Smooth muscle cell (in vitro differentiated cells): Measurements from ENCODE around the gene TMEM165. TPM values are rescaled to one million over a fixed set of nuclear protein-coding genes. Genes with fewer than 3 reads are reported as not detected.
"Not testable (repeated sequence)": the region's sequence is repeated elsewhere in the genome, so short reads cannot be mapped to it uniquely, and the experiment has no call there.

ENCODE experiments used
- DNase-seq: peaks from one replicate; lab custom pipeline; 2025; ENCODE audit not compliant: unreplicated experiment; lab: John Stamatoyannopoulos, UW
- H2AFZ ChIP-seq: fragments of 200-600 bp; sonication (generic); 2 replicates; pipeline ENCODE4 v1.6.0; 2016; ENCODE audit warnings: antibody characterized with exemption, low read depth, mild to moderate bottlenecking
- H3F3A ChIP-seq: fragments of 200-600 bp; sonication (generic); 2 replicates; pipeline ENCODE4 v1.6.0; 2017; ENCODE audit warnings: antibody characterized with exemption, low read depth
- H3K27ac ChIP-seq: fragments of 200-600 bp; sonication (generic); 2 replicates; pipeline ENCODE4 v1.5.1; 2016; ENCODE audit warnings: low read depth, mild to moderate bottlenecking
- H3K27me3 ChIP-seq: fragments of 200-600 bp; sonication (generic); 2 replicates; pipeline ENCODE4 v1.6.1; 2016; ENCODE audit warnings: low read depth, mild to moderate bottlenecking
- H3K36me3 ChIP-seq: fragments of 200-600 bp; sonication (generic); 2 replicates; pipeline ENCODE4 v1.5.1; 2016; ENCODE audit warnings: low read depth
- H3K4me1 ChIP-seq: fragments of 200-600 bp; sonication (generic); 2 replicates; pipeline ENCODE4 v1.5.1; 2016; ENCODE audit warnings: low read depth
- H3K4me2 ChIP-seq: fragments of 200-600 bp; sonication (generic); 2 replicates; pipeline ENCODE4 v1.6.0; 2016; ENCODE audit warnings: mild to moderate bottlenecking
- H3K4me3 ChIP-seq: fragments of 200-600 bp; sonication (generic); 2 replicates; pipeline ENCODE4 v1.5.1; 2016; ENCODE audit warnings: mild to moderate bottlenecking
- H3K79me2 ChIP-seq: fragments of 200-600 bp; sonication (generic); 2 replicates; pipeline ENCODE4 v1.6.0; 2016; ENCODE audit warnings: low read depth, mild to moderate bottlenecking
- H3K9ac ChIP-seq: fragments of 200-600 bp; sonication (generic); 2 replicates; pipeline ENCODE4 v1.6.0; 2016; ENCODE audit warnings: low read depth
- H3K9me3 ChIP-seq: fragments of 200-600 bp; sonication (generic); replicated peaks from 2 replicates; pipeline ENCODE4 v1.5.1; 2016; ENCODE audit warnings: low read depth
- H4K20me1 ChIP-seq: fragments of 200-600 bp; sonication (generic); 2 replicates; pipeline ENCODE4 v1.6.0; 2016; ENCODE audit warnings: low read depth
- WGBS: methylation state at CpG from one replicate; pipeline ENCODE4 v1.1.7; 2016; ENCODE audit warnings: low lambda C conversion rate; 5-methylcytosine and 5-hydroxymethylcytosine counted together
- polyA plus RNA-seq: library from polyadenylated mRNA; unstranded; fragments of >200 nt; fragmentation: Nextera tagmentation; extraction: Ambion mirVana; gene quantifications from 2 replicates; pipeline ENCODE4 v1.2.1, GENCODE V29; 2016
- total RNA-seq: library from RNA; depleted of rRNA; stranded (reverse); fragments of >200 nt; gene quantifications from 2 replicates; pipeline ENCODE4 v1.2.3, GENCODE V29; 2014
- TF ChIP-seq, protein P1 (sequence below): fragments of 200-600 bp; sonication (generic); IDR thresholded peaks from 2 replicates; pipeline ENCODE4 v1.5.1; 2017; ENCODE audit warnings: borderline replicate concordance, mild to moderate bottlenecking, antibody characterized with exemption; ENCODE audit not compliant: insufficient read depth, poor library complexity, severe bottlenecking

TMEM165 gene
- total and polyA plus RNA-seq, 2 experiments from 2014 or later, result 167 to 235 TPM

DNA sequence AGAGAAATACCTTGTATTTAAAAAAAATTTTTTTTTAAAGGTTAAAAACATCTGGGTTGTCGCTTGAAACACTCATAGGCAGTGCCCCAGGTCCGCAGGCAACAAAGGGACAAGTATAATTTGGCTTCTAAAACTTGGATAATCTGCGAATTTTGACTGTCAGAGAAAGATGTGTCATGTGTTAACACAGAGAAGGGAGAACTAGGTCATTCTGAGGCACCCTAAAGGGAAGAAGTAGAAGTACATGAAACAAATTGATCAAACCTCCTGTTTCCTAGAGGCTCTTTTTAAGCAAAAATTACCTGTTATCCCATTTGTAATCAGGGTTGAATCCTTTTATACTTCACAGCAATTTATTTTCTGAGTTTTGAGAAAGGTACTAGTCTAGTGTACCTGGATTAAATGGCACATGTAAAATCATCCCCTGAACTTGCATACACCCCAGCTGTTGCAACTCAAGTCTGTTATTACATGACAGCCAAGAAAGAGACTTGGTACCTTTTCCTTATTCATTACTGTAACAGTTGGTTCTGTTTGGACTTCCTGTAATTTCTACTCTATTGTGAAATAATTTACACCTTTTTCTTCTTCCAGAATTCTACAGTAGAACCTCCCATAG lies 48.0 kb upstream of the TMEM165 start:
- Histone ChIP-seq H3K79me2 (peaks cover 30% of the 10 kb centered on the region), H3K9me3 (no peaks in the 10 kb centered on the region), H3K27me3 (no peaks in the 10 kb centered on the region), H2AFZ (peak overlapping the region; percentile 92), H4K20me1 (no peaks in the 10 kb centered on the region), H3K27ac (peak overlapping the region; percentile 87), H3K4me2 (peak overlapping the region; percentile 91), H3K4me3 (peak overlapping the region; percentile 86), H3F3A (peaks cover 12% of the 10 kb centered on the region), H3K4me1 (peaks cover 17% of the 10 kb centered on the region), H3K36me3 (no peaks in the 10 kb centered on the region), H3K9ac (no peak overlapping the region)
- no peak for DNase-seq
- WGBS, result 90% methylated on average over 3 of the region's 3 CpGs
- TF ChIP-seq, protein P1, sequence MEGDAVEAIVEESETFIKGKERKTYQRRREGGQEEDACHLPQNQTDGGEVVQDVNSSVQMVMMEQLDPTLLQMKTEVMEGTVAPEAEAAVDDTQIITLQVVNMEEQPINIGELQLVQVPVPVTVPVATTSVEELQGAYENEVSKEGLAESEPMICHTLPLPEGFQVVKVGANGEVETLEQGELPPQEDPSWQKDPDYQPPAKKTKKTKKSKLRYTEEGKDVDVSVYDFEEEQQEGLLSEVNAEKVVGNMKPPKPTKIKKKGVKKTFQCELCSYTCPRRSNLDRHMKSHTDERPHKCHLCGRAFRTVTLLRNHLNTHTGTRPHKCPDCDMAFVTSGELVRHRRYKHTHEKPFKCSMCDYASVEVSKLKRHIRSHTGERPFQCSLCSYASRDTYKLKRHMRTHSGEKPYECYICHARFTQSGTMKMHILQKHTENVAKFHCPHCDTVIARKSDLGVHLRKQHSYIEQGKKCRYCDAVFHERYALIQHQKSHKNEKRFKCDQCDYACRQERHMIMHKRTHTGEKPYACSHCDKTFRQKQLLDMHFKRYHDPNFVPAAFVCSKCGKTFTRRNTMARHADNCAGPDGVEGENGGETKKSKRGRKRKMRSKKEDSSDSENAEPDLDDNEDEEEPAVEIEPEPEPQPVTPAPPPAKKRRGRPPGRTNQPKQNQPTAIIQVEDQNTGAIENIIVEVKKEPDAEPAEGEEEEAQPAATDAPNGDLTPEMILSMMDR, result no peak

DNA sequence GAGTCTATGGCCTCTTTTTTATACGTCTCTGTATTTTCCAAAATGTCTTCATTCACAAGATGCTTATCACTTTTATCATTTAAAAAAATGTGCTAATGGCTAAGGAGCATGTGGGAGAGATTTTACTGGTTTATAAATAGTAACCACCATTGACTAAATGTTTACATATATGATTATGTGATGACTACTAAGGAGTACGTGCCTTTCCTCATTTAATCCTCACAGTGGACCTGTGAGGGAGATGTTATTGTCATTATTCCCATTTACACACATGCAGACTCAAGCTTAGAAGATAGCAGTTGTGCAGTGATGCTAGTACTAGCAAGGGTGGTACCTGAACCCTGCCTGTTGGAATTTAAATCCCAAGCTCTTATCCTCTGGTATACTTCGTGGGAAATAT lies 47.3 kb upstream of the TMEM165 start:
- no peaks in the 10 kb centered on the region for H3K36me3 ChIP-seq
- no peak for DNase-seq
- TF ChIP-seq, protein P1, result no peak

DNA sequence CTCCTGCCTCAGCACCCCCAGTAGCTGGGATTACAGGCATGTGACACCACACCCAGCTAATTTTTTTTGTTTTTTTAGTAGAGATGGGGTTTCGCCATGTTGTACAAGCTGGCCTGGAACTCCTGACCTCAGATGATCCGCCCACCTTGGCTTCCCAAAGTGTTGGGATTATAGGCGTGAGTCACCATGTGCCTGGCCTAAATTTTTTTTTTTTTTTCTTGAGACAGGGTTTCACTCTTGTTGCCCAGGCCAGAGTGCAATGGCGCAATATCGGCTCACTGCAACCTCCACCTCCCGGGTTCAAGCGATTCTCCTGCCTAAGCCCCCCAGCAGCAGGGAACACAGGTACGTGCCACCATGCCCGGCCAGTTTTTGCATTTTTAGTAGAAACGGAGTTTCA lies 44.9 kb upstream of the TMEM165 start:
- not testable (repeated sequence) for H4K20me1 ChIP-seq, H3K4me3 ChIP-seq, H3K9ac ChIP-seq, H3K27me3 ChIP-seq, H3K9me3 ChIP-seq, H3K27ac ChIP-seq, DNase-seq, H3K36me3 ChIP-seq, H3K4me2 ChIP-seq, H2AFZ ChIP-seq
- WGBS, result 95% methylated on average over 10 of the region's 10 CpGs
- H3F3A ChIP-seq, result peaks cover 12% of the 10 kb centered on the region
- peaks cover 30% of the 10 kb centered on the region for H3K79me2 ChIP-seq
- H3K4me1 ChIP-seq, result peaks cover 17% of the 10 kb centered on the region

More for the DNA sequence above, 47.3 kb upstream of the TMEM165 start:
- Histone ChIP-seq H3K9me3 (no peaks in the 10 kb centered on the region), H4K20me1 (no peaks in the 10 kb centered on the region), H2AFZ (no peak overlapping the region), H3K4me1 (peaks cover 17% of the 10 kb centered on the region), H3K27me3 (no peaks in the 10 kb centered on the region), H3K4me2 (peak overlapping the region; percentile 91), H3K9ac (peak overlapping the region; percentile 1), H3K4me3 (no peak overlapping the region), H3K27ac (peak overlapping the region; percentile 29), H3F3A (peaks cover 12% of the 10 kb centered on the region), H3K79me2 (peaks cover 30% of the 10 kb centered on the region)
- WGBS, result 44% methylated on average over 3 of the region's 3 CpGs

DNA sequence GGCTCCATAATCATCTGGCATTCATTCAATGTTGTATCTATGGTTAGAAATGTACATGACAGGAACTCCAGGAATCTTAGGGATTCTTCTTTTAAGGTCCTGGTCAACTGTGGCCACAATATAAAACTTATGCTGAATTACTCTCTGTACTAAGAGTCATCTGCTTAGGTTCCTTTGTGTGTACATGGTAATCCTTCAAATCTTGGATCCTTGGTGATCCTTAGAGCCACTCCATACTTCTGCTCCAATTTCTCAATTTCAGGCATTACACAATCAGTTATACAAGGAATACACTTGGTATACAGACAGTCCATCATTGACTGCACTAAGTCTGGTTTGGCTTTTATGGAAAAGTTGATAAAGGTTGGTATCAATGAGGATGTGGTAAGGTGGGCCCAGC lies 43.9 kb upstream of the TMEM165 start:
- H3K79me2 ChIP-seq, result peaks cover 30% of the 10 kb centered on the region
- TF ChIP-seq, protein P1, result no peak
- H3K9me3 ChIP-seq, result no peaks in the 10 kb centered on the region

More for the DNA sequence above, 43.9 kb upstream of the TMEM165 start:
- no peak for DNase-seq
- no peaks in the 10 kb centered on the region for H3K36me3 ChIP-seq
- H3K4me2 ChIP-seq, result no peak overlapping the region
- peaks cover 15% of the 10 kb centered on the region for H3K4me1 ChIP-seq
- H2AFZ ChIP-seq, result no peak overlapping the region
- no peaks in the 10 kb centered on the region for H4K20me1 ChIP-seq
- H3K27me3 ChIP-seq, result no peaks in the 10 kb centered on the region
- H3F3A ChIP-seq, result peaks cover 12% of the 10 kb centered on the region
- no peak overlapping the region for H3K9ac ChIP-seq
- H3K27ac ChIP-seq, result no peak overlapping the region
- H3K4me3 ChIP-seq, result no peak overlapping the region
